ENCODE results near the gene BARHL1. TPM values are rescaled to one million over a fixed set of nuclear protein-coding genes. Genes with fewer than 3 reads are reported as not detected.

BARHL1 gene
- total and polyA plus RNA-seq, 9 of the 15 experiments (the other 6 are each of a cell fraction or from before 2014, with no cell fraction given), result not detected

DNA sequence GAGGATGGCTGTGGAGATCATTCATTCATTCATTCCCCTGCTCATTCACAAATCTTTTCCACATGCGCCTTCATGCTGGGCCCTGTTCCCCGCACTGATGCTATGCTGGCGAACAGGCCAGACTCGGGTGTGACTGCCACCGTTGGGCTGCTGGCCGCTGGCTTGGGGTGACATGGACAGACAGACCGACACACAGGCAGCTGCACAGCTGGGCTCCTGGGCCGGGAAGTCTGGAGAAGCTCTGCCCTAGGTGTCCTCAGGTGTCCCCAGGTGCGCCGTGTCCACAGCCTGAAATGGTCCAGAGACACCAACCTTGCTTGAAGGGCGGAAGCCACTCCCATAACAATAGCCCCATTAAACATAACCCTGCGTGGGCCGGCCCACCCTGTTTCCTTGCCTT lies 35.0 kb upstream of the BARHL1 start (continued):
- TF ChIP-seq, protein P1, sequence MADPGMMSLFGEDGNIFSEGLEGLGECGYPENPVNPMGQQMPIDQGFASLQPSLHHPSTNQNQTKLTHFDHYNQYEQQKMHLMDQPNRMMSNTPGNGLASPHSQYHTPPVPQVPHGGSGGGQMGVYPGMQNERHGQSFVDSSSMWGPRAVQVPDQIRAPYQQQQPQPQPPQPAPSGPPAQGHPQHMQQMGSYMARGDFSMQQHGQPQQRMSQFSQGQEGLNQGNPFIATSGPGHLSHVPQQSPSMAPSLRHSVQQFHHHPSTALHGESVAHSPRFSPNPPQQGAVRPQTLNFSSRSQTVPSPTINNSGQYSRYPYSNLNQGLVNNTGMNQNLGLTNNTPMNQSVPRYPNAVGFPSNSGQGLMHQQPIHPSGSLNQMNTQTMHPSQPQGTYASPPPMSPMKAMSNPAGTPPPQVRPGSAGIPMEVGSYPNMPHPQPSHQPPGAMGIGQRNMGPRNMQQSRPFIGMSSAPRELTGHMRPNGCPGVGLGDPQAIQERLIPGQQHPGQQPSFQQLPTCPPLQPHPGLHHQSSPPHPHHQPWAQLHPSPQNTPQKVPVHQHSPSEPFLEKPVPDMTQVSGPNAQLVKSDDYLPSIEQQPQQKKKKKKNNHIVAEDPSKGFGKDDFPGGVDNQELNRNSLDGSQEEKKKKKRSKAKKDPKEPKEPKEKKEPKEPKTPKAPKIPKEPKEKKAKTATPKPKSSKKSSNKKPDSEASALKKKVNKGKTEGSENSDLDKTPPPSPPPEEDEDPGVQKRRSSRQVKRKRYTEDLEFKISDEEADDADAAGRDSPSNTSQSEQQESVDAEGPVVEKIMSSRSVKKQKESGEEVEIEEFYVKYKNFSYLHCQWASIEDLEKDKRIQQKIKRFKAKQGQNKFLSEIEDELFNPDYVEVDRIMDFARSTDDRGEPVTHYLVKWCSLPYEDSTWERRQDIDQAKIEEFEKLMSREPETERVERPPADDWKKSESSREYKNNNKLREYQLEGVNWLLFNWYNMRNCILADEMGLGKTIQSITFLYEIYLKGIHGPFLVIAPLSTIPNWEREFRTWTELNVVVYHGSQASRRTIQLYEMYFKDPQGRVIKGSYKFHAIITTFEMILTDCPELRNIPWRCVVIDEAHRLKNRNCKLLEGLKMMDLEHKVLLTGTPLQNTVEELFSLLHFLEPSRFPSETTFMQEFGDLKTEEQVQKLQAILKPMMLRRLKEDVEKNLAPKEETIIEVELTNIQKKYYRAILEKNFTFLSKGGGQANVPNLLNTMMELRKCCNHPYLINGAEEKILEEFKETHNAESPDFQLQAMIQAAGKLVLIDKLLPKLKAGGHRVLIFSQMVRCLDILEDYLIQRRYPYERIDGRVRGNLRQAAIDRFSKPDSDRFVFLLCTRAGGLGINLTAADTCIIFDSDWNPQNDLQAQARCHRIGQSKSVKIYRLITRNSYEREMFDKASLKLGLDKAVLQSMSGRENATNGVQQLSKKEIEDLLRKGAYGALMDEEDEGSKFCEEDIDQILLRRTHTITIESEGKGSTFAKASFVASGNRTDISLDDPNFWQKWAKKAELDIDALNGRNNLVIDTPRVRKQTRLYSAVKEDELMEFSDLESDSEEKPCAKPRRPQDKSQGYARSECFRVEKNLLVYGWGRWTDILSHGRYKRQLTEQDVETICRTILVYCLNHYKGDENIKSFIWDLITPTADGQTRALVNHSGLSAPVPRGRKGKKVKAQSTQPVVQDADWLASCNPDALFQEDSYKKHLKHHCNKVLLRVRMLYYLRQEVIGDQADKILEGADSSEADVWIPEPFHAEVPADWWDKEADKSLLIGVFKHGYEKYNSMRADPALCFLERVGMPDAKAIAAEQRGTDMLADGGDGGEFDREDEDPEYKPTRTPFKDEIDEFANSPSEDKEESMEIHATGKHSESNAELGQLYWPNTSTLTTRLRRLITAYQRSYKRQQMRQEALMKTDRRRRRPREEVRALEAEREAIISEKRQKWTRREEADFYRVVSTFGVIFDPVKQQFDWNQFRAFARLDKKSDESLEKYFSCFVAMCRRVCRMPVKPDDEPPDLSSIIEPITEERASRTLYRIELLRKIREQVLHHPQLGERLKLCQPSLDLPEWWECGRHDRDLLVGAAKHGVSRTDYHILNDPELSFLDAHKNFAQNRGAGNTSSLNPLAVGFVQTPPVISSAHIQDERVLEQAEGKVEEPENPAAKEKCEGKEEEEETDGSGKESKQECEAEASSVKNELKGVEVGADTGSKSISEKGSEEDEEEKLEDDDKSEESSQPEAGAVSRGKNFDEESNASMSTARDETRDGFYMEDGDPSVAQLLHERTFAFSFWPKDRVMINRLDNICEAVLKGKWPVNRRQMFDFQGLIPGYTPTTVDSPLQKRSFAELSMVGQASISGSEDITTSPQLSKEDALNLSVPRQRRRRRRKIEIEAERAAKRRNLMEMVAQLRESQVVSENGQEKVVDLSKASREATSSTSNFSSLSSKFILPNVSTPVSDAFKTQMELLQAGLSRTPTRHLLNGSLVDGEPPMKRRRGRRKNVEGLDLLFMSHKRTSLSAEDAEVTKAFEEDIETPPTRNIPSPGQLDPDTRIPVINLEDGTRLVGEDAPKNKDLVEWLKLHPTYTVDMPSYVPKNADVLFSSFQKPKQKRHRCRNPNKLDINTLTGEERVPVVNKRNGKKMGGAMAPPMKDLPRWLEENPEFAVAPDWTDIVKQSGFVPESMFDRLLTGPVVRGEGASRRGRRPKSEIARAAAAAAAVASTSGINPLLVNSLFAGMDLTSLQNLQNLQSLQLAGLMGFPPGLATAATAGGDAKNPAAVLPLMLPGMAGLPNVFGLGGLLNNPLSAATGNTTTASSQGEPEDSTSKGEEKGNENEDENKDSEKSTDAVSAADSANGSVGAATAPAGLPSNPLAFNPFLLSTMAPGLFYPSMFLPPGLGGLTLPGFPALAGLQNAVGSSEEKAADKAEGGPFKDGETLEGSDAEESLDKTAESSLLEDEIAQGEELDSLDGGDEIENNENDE (IDR thresholded peaks at IDR 0.05; ENCODE audit: low read depth, low read length), result no peak

Measured in K562 (cell line).